Upper lobe of left lung (tissue), 4 donors: ENCODE results near the gene NEK1.

Experiments used
- CTCF ChIP-seq, 6 experiments: fragments of 450-650 bp in 4 of 6; fragments of 200-600 bp in 2 of 6; sonication (generic) in 2 of 6; IDR thresholded peaks; one replicate each; pipeline ENCODE4 v1.5.1; 2016 to 2019; ENCODE audit warnings: antibody characterized with exemption in 6 of 6
- EP300 ChIP-seq, 4 donors: sonication (generic); formaldehyde crosslinking; IDR thresholded peaks; one replicate each; pipeline ENCODE4 v1.5.1; 2017; ENCODE audit warnings: antibody characterized with exemption in 4 of 4, control low read depth in 2 of 4
- POLR2A ChIP-seq, 4 donors: fragments of 450-650 bp; IDR thresholded peaks; one replicate each; pipeline ENCODE4 v1.5.1; 2016 to 2017; ENCODE audit warnings: antibody characterized with exemption in 4 of 4, mild to moderate bottlenecking in 2 of 4

DNA sequence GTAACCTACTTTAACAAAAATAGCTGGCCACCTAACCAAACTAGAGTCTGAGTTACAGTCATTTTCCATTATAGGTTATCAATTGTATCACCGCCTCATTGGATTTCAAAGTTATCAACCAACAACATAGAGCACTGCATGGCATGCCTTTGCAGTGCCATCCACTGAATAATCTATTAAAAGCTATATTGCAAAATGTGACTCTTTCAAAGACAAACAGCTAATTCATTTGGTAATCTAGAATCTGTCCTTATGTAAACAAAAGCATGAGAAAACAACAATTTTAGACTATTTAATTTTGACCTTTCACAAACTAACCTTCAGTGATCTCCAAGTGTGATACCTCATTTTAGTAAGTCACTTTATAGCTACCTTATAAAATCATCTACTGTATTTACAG, 197.5 kb downstream of the NEK1 start:
- TF ChIP-seq CTCF (IDR thresholded peaks at IDR 0.05) (no peak), POLR2A (IDR thresholded peaks at IDR 0.05) (no peak), EP300 (IDR thresholded peaks at IDR 0.05) (no peak)
